CD4-positive, CD25-positive, alpha-beta regulatory T cell (primary cell): ENCODE data around the gene WDFY4. TPM values are rescaled to one million over a fixed set of nuclear protein-coding genes. Genes with fewer than 3 reads are reported as not detected.

ENCODE experiments used
- ATAC-seq, 2 donors: fragments of 150-1000 bp; cut with Tn5 transposase; one replicate each; pipeline ENCODE4 v1.10.0; 2021; ENCODE audit warnings: low read depth in 2 of 2, moderate number of reproducible peaks in 2 of 2, moderate library complexity in 1 of 2
- DNase-seq, 3 donors: peaks; one replicate each; pipeline versions ENCODE4 v3.0.0 to v3.0.0-alpha.2; 2012 to 2022; ENCODE audit warnings: mixed read lengths in 1 of 3
- H3K27ac ChIP-seq: one replicate; pipeline ENCODE4 v1.7.0; 2013; ENCODE audit warnings: mild to moderate bottlenecking, low read length; ENCODE audit not compliant: insufficient read depth, poor library complexity, severe bottlenecking
- H3K27me3 ChIP-seq: one replicate; pipeline ENCODE4 v1.7.0; 2013; ENCODE audit warnings: low read length; ENCODE audit not compliant: control insufficient read depth, insufficient read depth
- H3K36me3 ChIP-seq: one replicate; pipeline ENCODE4 v1.7.0; 2013; ENCODE audit warnings: mild to moderate bottlenecking, low read length, moderate library complexity; ENCODE audit not compliant: control insufficient read depth, insufficient read depth
- H3K4me1 ChIP-seq: 2 replicates; pipeline ENCODE4 v1.7.0; 2013; ENCODE audit warnings: mild to moderate bottlenecking, low read length; ENCODE audit not compliant: insufficient read depth, control insufficient read depth, poor library complexity, severe bottlenecking
- H3K4me3 ChIP-seq: one replicate; pipeline ENCODE4 v1.7.0; 2013; ENCODE audit warnings: low read depth, mild to moderate bottlenecking, low read length, moderate library complexity
- H3K9me3 ChIP-seq, 2 experiments: 1 replicate in 1 of 2; 2 replicates in 1 of 2; pipeline ENCODE4 v1.7.0; 2013; ENCODE audit warnings: low read length in 2 of 2, mild to moderate bottlenecking in 1 of 2, moderate library complexity in 1 of 2; ENCODE audit not compliant: control insufficient read depth in 2 of 2
- H3K27ac Mint-ChIP-seq, 3 donors: one replicate each; pipeline ENCODE4 v1.8.0; 2020 to 2022; ENCODE audit warnings: mild to moderate bottlenecking in 3 of 3, mixed read lengths in 3 of 3, moderate library complexity in 2 of 3
- H3K27me3 Mint-ChIP-seq: one replicate; pipeline ENCODE4 v1.8.0; 2022; ENCODE audit warnings: mild to moderate bottlenecking, mixed read lengths
- H3K36me3 Mint-ChIP-seq: one replicate; pipeline ENCODE4 v1.8.0; 2020; ENCODE audit warnings: mixed read lengths
- H3K4me1 Mint-ChIP-seq, 4 donors: one replicate each; pipeline ENCODE4 v1.8.0; 2020 to 2022; ENCODE audit warnings: mixed read lengths in 4 of 4, mild to moderate bottlenecking in 1 of 4
- H3K4me3 Mint-ChIP-seq, 4 donors: one replicate each; pipeline ENCODE4 v1.8.0; 2020 to 2022; ENCODE audit warnings: mild to moderate bottlenecking in 4 of 4, mixed read lengths in 4 of 4, moderate library complexity in 3 of 4
- H3K9me3 Mint-ChIP-seq, 7 donors: one replicate each; pipeline ENCODE4 v1.8.0; 2020 to 2022; ENCODE audit warnings: mixed read lengths in 7 of 7, mild to moderate bottlenecking in 3 of 7, moderate library complexity in 2 of 7
- polyA plus RNA-seq, 4 donors: library from polyadenylated mRNA; unstranded; fragments of 300-500 nt; fragmentation: Illumina TruSeq; gene quantifications; one replicate each; pipeline ENCODE4 v1.2.3, GENCODE V29; 2021
- total RNA-seq: library from RNA; stranded (reverse); gene quantifications from one replicate; pipeline ENCODE4 v1.2.3, GENCODE V29; 2022

WDFY4 gene
- total and polyA plus RNA-seq, 5 donors from 2014 or later, result 0.15 to 0.57 (median 0.34) TPM

- Histone ChIP-seq H3K4me1 (no peaks in the 10 kb centered on the region), H3K27me3 (no peaks in the 10 kb centered on the region), H3K9me3 (no peaks in the 10 kb centered on the region), H3K4me3 (no peak overlapping the region), H3K27ac (no peak overlapping the region), H3K36me3 (no peaks in the 10 kb centered on the region)
- Mint-ChIP-seq H3K4me3 (no peak overlapping the region), H3K27me3 (peaks cover 9% of the 10 kb centered on the region), H3K27ac (no peak overlapping the region), H3K9me3 (peaks cover 0 to 2% (median 0%) of the 10 kb centered on the region in 7 donors), H3K4me1 (peaks cover 0 to 17% (median 0%) of the 10 kb centered on the region in 4 donors), H3K36me3 (peaks cover 8% of the 10 kb centered on the region)
- DNase-seq, result no peak
- no peak for ATAC-seq
These were observed 126.8 kb downstream of the WDFY4 start for GRCh38 chr10:48811461-48811860.

- Histone ChIP-seq H3K4me1 (no peaks in the 10 kb centered on the region), H3K9me3 (no peaks in the 10 kb centered on the region), H3K36me3 (no peaks in the 10 kb centered on the region), H3K27me3 (no peaks in the 10 kb centered on the region), H3K27ac (no peak overlapping the region), H3K4me3 (no peak overlapping the region)
- peaks cover 9% of the 10 kb centered on the region for H3K27me3 Mint-ChIP-seq
- H3K36me3 Mint-ChIP-seq, result peaks cover 8% of the 10 kb centered on the region
- H3K9me3 Mint-ChIP-seq, result peaks cover 0 to 2% (median 0%) of the 10 kb centered on the region in 7 donors
- ATAC-seq, result no peak
- DNase-seq, result no peak
- H3K4me1 Mint-ChIP-seq, result peaks cover 0 to 12% (median 2%) of the 10 kb centered on the region in 4 donors
- no peak overlapping the region for H3K27ac Mint-ChIP-seq
- no peak overlapping the region for H3K4me3 Mint-ChIP-seq
These were observed 127.2 kb downstream of the WDFY4 start for GRCh38 chr10:48811917-48812316.

DNA sequence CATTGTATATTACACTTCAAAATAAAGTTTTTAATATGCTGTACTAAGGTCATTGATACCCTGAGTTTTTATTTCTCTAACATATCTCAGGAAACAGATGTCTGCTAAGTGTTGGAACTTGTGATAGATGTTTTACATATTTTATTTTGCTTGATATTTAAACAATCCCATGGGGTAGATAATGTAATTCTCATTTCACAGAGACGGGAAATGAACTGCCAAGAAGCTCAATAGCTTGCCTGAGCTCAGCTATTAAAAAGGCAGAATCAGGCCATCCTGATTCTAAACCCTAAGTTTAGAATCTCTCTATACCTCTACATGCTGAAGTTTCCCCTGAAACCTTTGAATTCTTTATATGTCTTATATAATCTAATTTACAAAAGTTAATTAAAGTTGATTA is 128.6 kb downstream of the WDFY4 start:
- H3K36me3 Mint-ChIP-seq, result peaks cover 8% of the 10 kb centered on the region
- DNase-seq (no peak), ATAC-seq (no peak)
- Histone ChIP-seq H3K9me3 (no peaks in the 10 kb centered on the region), H3K4me1 (no peaks in the 10 kb centered on the region), H3K27me3 (no peaks in the 10 kb centered on the region), H3K27ac (no peak overlapping the region), H3K4me3 (no peak overlapping the region), H3K36me3 (no peaks in the 10 kb centered on the region)
- H3K27ac Mint-ChIP-seq, result no peak overlapping the region
- peaks cover 0 to 2% (median 0%) of the 10 kb centered on the region in 7 donors for H3K9me3 Mint-ChIP-seq
- H3K4me3 Mint-ChIP-seq, result no peak overlapping the region
- H3K27me3 Mint-ChIP-seq, result peaks cover 7% of the 10 kb centered on the region
- peaks cover 0 to 5% (median under 1%) of the 10 kb centered on the region in 4 donors for H3K4me1 Mint-ChIP-seq

- Mint-ChIP-seq H3K27me3 (peaks cover 5% of the 10 kb centered on the region), H3K36me3 (peaks cover 8% of the 10 kb centered on the region), H3K4me3 (no peak overlapping the region), H3K27ac (no peak overlapping the region), H3K9me3 (peaks cover 0 to 2% (median 0%) of the 10 kb centered on the region in 7 donors), H3K4me1 (peaks cover 0 to 5% (median 0%) of the 10 kb centered on the region in 4 donors)
- Histone ChIP-seq H3K27me3 (no peaks in the 10 kb centered on the region), H3K4me3 (no peak overlapping the region), H3K36me3 (no peaks in the 10 kb centered on the region), H3K9me3 (no peaks in the 10 kb centered on the region), H3K27ac (no peak overlapping the region), H3K4me1 (no peaks in the 10 kb centered on the region)
- ATAC-seq (no peak), DNase-seq (no peak)
These were observed 129.2 kb downstream of the WDFY4 start for GRCh38 chr10:48813825-48814224.

- peaks cover 0 to 2% (median 0%) of the 10 kb centered on the region in 7 donors for H3K9me3 Mint-ChIP-seq
These were observed 130.3 kb downstream of the WDFY4 start for GRCh38 chr10:48814933-48815332.

GRCh38 chr10:48817141-48817540 is 132.5 kb downstream of the WDFY4 start:
- Histone ChIP-seq H3K4me1 (no peaks in the 10 kb centered on the region), H3K36me3 (no peaks in the 10 kb centered on the region), H3K4me3 (no peak overlapping the region), H3K27ac (no peak overlapping the region), H3K27me3 (no peaks in the 10 kb centered on the region), H3K9me3 (no peaks in the 10 kb centered on the region)
- no peak overlapping the region for H3K27ac Mint-ChIP-seq
- no peak for DNase-seq
- H3K4me1 Mint-ChIP-seq, result peaks cover 0 to 5% (median 2%) of the 10 kb centered on the region in 4 donors
- no peak for ATAC-seq
- peaks cover 5% of the 10 kb centered on the region for H3K36me3 Mint-ChIP-seq
- H3K9me3 Mint-ChIP-seq, result no peaks in the 10 kb centered on the region
- H3K4me3 Mint-ChIP-seq, result no peak overlapping the region
- H3K27me3 Mint-ChIP-seq, result no peaks in the 10 kb centered on the region

More at GRCh38 chr10:48814933-48815332, 130.3 kb downstream of the WDFY4 start:
- DNase-seq (no peak), ATAC-seq (no peak)
- Histone ChIP-seq H3K9me3 (no peaks in the 10 kb centered on the region), H3K27me3 (no peaks in the 10 kb centered on the region), H3K27ac (no peak overlapping the region), H3K4me3 (no peak overlapping the region), H3K36me3 (no peaks in the 10 kb centered on the region), H3K4me1 (no peaks in the 10 kb centered on the region)
- peaks cover 8% of the 10 kb centered on the region for H3K36me3 Mint-ChIP-seq
- peaks cover 5% of the 10 kb centered on the region for H3K27me3 Mint-ChIP-seq
- H3K27ac Mint-ChIP-seq, result no peak overlapping the region
- peaks cover 0 to 5% (median 0%) of the 10 kb centered on the region in 4 donors for H3K4me1 Mint-ChIP-seq
- no peak overlapping the region for H3K4me3 Mint-ChIP-seq

GRCh38 chr10:48818081-48818480 is 133.4 kb downstream of the WDFY4 start:
- H3K9me3 Mint-ChIP-seq, result no peaks in the 10 kb centered on the region

GRCh38 chr10:48818861-48819520 is 134.3 kb downstream of the WDFY4 start:
- Histone ChIP-seq H3K27me3 (no peaks in the 10 kb centered on the region), H3K4me1 (no peaks in the 10 kb centered on the region), H3K9me3 (no peaks in the 10 kb centered on the region), H3K4me3 (no peak overlapping the region), H3K27ac (no peak overlapping the region), H3K36me3 (no peaks in the 10 kb centered on the region)
- Mint-ChIP-seq H3K36me3 (no peaks in the 10 kb centered on the region), H3K4me3 (no peak overlapping the region), H3K27me3 (no peaks in the 10 kb centered on the region), H3K9me3 (no peaks in the 10 kb centered on the region), H3K27ac (no peak overlapping the region), H3K4me1 (peaks cover 0 to 5% (median 2%) of the 10 kb centered on the region in 4 donors)
- ATAC-seq, result no peak
- no peak for DNase-seq

More at GRCh38 chr10:48818081-48818480, 133.4 kb downstream of the WDFY4 start:
- no peak for ATAC-seq
- Mint-ChIP-seq H3K4me3 (no peak overlapping the region), H3K36me3 (no peaks in the 10 kb centered on the region), H3K27ac (no peak overlapping the region), H3K4me1 (peaks cover 0 to 5% (median 2%) of the 10 kb centered on the region in 4 donors), H3K27me3 (no peaks in the 10 kb centered on the region)
- Histone ChIP-seq H3K4me1 (no peaks in the 10 kb centered on the region), H3K27ac (no peak overlapping the region), H3K36me3 (no peaks in the 10 kb centered on the region), H3K9me3 (no peaks in the 10 kb centered on the region), H3K4me3 (no peak overlapping the region), H3K27me3 (no peaks in the 10 kb centered on the region)
- no peak for DNase-seq
